Mesendoderm (in vitro differentiated cells): Measurements from ENCODE around the gene SEPTIN10.
"Not testable (repeated sequence)": the region's sequence is repeated elsewhere in the genome, so short reads cannot be mapped to it uniquely, and the experiment has no call there.

Experiments
- DNase-seq: peaks from one replicate; pipeline ENCODE4 v3.0.0; 2013
- H2AK5ac ChIP-seq: 2 replicates; pipeline ENCODE4 v1.6.1; 2013; ENCODE audit warnings: low read length, inconsistent platforms
- H2BK120ac ChIP-seq: 2 replicates; pipeline ENCODE4 v1.6.1; 2013; ENCODE audit warnings: low read depth, mild to moderate bottlenecking, low read length, moderate library complexity, mixed read lengths
- H2BK15ac ChIP-seq: replicated peaks from 2 replicates; pipeline ENCODE4 v1.6.1; 2013; ENCODE audit warnings: low read depth, mild to moderate bottlenecking, moderate library complexity
- H2BK5ac ChIP-seq: 2 replicates; pipeline ENCODE4 v1.6.1; 2013; ENCODE audit warnings: low read length, inconsistent platforms
- H3K18ac ChIP-seq: 2 replicates; pipeline ENCODE4 v1.6.1; 2013; ENCODE audit warnings: mild to moderate bottlenecking, low read length, mixed read lengths
- H3K23ac ChIP-seq: one replicate; pipeline ENCODE4 v1.6.1; 2013; ENCODE audit warnings: low read length
- H3K27ac ChIP-seq: 2 replicates; pipeline ENCODE4 v1.5.1; 2013; ENCODE audit warnings: low read depth, mild to moderate bottlenecking, inconsistent platforms, low read length, moderate library complexity
- H3K27me3 ChIP-seq: 2 replicates; pipeline ENCODE4 v1.6.1; 2013; ENCODE audit warnings: low read length, control low read depth, mild to moderate bottlenecking, inconsistent platforms; ENCODE audit not compliant: insufficient read depth, poor library complexity
- H3K36me3 ChIP-seq: 2 replicates; pipeline ENCODE4 v1.6.1; 2013; ENCODE audit warnings: low read length, inconsistent platforms; ENCODE audit not compliant: control insufficient read depth, insufficient read depth
- H3K4ac ChIP-seq: one replicate; pipeline ENCODE4 v1.6.1; 2013; ENCODE audit warnings: low read depth, mild to moderate bottlenecking, low read length, moderate library complexity
- H3K4me1 ChIP-seq: 2 replicates; pipeline ENCODE4 v1.6.1; 2013; ENCODE audit warnings: low read depth, low read length, inconsistent platforms; ENCODE audit not compliant: control insufficient read depth
- H3K4me2 ChIP-seq: 2 replicates; pipeline ENCODE4 v1.6.1; 2013; ENCODE audit warnings: low read length
- H3K4me3 ChIP-seq: 2 replicates; pipeline ENCODE4 v1.5.1; 2013; ENCODE audit warnings: mild to moderate bottlenecking, low read length
- H3K56ac ChIP-seq: one replicate; pipeline ENCODE4 v1.6.1; 2013; ENCODE audit warnings: low read length
- H3K79me1 ChIP-seq: 2 replicates; pipeline ENCODE4 v1.6.1; 2013; ENCODE audit warnings: low read length, inconsistent platforms
- H3K79me2 ChIP-seq: 2 replicates; pipeline ENCODE4 v1.6.1; 2013; ENCODE audit warnings: mild to moderate bottlenecking, low read length; ENCODE audit not compliant: control insufficient read depth, insufficient read depth
- H3K9ac ChIP-seq: 2 replicates; pipeline ENCODE4 v1.6.1; 2013; ENCODE audit warnings: low read length, inconsistent platforms
- H4K5ac ChIP-seq: one replicate; pipeline ENCODE4 v1.6.1; 2013; ENCODE audit warnings: low read length
- H4K8ac ChIP-seq: one replicate; pipeline ENCODE4 v1.6.1; 2013; ENCODE audit warnings: low read depth, mild to moderate bottlenecking, control low read depth, low read length, moderate library complexity
- WGBS: extraction: QIAGEN DNeasy Blood & Tissue Kit; methylation state at CpG from one replicate; pipeline ENCODE4 v1.1.7; 2013; ENCODE audit warnings: low lambda C conversion rate, missing lambda C conversion rate; ENCODE audit not compliant: insufficient coverage; ENCODE audit errors: extremely low coverage; 5-methylcytosine and 5-hydroxymethylcytosine counted together

Gene SEPTIN10

DNA sequence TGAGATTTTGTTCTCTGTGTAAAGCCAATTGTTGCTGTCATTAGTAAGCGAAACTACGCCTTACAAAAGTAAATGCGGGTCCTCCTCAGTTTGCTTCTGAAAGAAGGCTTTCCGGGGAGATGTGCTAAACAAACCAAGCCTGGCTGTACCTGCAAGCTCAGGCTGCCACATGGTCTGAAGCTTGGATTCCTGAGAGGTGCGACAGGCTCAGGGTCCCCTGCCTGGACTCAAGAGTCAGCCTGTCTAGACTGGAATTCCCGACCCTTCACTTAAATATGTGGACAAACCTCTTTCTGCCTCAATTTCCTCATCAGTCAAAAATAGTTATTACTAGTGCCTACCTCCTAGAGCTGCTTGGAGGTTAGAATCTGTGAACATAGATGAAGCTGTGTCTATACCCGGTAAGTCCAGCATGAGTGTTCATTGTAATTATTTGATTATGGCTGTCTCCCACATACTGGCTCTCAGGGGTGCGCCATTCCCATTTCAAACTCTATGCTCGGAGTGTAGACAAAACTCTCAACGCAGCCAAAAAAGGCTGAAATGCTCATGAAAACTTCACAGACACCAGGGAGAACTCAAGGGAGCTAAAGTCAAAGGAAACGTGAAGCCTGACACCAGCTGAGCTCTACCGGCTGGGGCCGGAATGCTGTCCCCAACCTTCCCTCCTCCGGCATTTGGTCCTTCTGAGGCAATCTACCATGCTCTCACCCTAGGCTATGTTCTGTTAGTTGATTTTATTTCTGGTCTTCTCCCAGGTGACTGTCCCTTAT, 31.8 kb upstream of the SEPTIN10 start:
- H2AK5ac ChIP-seq = no peak overlapping the region

DNA sequence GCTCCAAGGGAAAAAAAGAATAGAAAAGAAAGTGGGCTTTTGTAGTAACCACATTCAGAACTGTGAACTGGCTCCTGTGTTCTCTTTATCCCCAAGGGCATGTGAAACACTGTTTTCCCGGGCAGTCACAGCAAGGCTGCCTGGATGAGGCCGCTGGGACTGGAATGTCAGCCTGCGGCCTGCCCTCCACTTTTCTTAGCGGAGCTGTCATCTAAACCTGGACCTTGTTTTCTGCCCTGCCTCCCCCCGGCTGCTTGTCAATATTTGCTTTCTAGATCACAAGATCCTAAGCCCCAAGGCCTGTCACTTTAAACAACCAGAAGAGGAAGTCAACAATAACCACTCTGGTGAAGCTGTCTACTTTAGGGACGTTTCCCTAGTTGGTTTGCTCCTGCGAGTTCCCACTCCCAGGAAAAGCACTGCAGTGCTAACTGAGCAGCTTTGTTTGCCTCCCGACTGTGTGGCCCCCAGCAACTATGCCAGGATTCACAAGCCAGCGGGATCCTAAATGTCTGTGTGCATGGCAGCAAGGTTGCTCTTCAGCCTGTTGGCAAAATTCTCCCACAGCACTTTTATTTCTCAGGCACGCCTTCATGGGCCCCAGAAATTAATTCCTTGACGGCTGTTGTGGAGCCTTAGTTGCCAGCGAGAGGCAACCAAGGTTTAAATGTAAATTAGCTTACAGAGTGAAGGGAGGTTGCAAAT, 31.0 kb upstream of the SEPTIN10 start:
- Histone ChIP-seq H2BK5ac (no peak overlapping the region), H3K79me2 (no peaks in the 10 kb centered on the region), H4K5ac (no peak overlapping the region), H3K79me1 (no peaks in the 10 kb centered on the region), H3K56ac (peak overlapping the region; percentile 65), H3K27me3 (no peaks in the 10 kb centered on the region), H3K4me2 (no peak overlapping the region), H3K23ac (no peak overlapping the region), H3K18ac (no peak overlapping the region), H3K4me3 (no peak overlapping the region), H2AK5ac (no peak overlapping the region), H4K8ac (no peak overlapping the region), H3K36me3 (no peaks in the 10 kb centered on the region), H3K9ac (no peak overlapping the region), H2BK120ac (no peak overlapping the region), H2BK15ac (no peak overlapping the region), H3K4me1 (peaks cover 8% of the 10 kb centered on the region), H3K4ac (no peak overlapping the region), H3K27ac (peak overlapping the region; percentile 61)
- no CpG with 5 or more reads among the region's 12 CpGs for WGBS
- DNase-seq = peak; percentile 85

More for the DNA sequence above, 31.8 kb upstream of the SEPTIN10 start:
- H3K4ac ChIP-seq = no peak overlapping the region
- peak overlapping the region; percentile 61 for H3K27ac ChIP-seq
- DNase-seq = peak; percentile 66
- H3K79me1 ChIP-seq = no peaks in the 10 kb centered on the region
- H2BK120ac ChIP-seq = no peak overlapping the region
- H3K4me1 ChIP-seq = peaks cover 8% of the 10 kb centered on the region
- H3K36me3 ChIP-seq = no peaks in the 10 kb centered on the region
- H3K27me3 ChIP-seq = no peaks in the 10 kb centered on the region
- H3K23ac ChIP-seq = no peak overlapping the region
- H3K9ac ChIP-seq = no peak overlapping the region
- no peak overlapping the region for H3K4me3 ChIP-seq
- H3K4me2 ChIP-seq = no peak overlapping the region
- H4K8ac ChIP-seq = no peak overlapping the region
- H3K56ac ChIP-seq = no peak overlapping the region
- WGBS = no CpG with 5 or more reads among the region's 14 CpGs
- no peak overlapping the region for H3K18ac ChIP-seq
- H4K5ac ChIP-seq = no peak overlapping the region
- H3K79me2 ChIP-seq = no peaks in the 10 kb centered on the region
- H2BK5ac ChIP-seq = no peak overlapping the region
- H2BK15ac ChIP-seq = no peak overlapping the region

GRCh38 chr2:109640000-109640399, 26.2 kb upstream of the SEPTIN10 start:
- not testable (repeated sequence) for H2BK120ac ChIP-seq, H3K27me3 ChIP-seq, H3K36me3 ChIP-seq, H3K23ac ChIP-seq, H3K9ac ChIP-seq, H4K8ac ChIP-seq, H3K4me3 ChIP-seq, H4K5ac ChIP-seq, H3K4ac ChIP-seq, H3K18ac ChIP-seq, H3K56ac ChIP-seq, DNase-seq, H2BK5ac ChIP-seq, H2BK15ac ChIP-seq, H3K79me2 ChIP-seq, H3K27ac ChIP-seq, H3K4me1 ChIP-seq, H3K4me2 ChIP-seq, H2AK5ac ChIP-seq, H3K79me1 ChIP-seq
- no CpG with 5 or more reads among the region's 9 CpGs for WGBS

GRCh38 chr2:109638795-109639194, 25.0 kb upstream of the SEPTIN10 start:
- no peak overlapping the region for H4K8ac ChIP-seq
- no peak overlapping the region for H3K23ac ChIP-seq
- no peak overlapping the region for H2BK15ac ChIP-seq
- DNase-seq = no peak
- H2AK5ac ChIP-seq = no peak overlapping the region
- H3K4me3 ChIP-seq = no peak overlapping the region
- no peak overlapping the region for H2BK5ac ChIP-seq
- H2BK120ac ChIP-seq = no peak overlapping the region
- no peaks in the 10 kb centered on the region for H3K79me2 ChIP-seq
- no peaks in the 10 kb centered on the region for H3K36me3 ChIP-seq
- no CpG with 5 or more reads among the region's 3 CpGs for WGBS
- H3K4me1 ChIP-seq = no peaks in the 10 kb centered on the region
- H3K27ac ChIP-seq = no peak overlapping the region
- H3K4ac ChIP-seq = no peak overlapping the region
- H3K56ac ChIP-seq = no peak overlapping the region
- no peak overlapping the region for H3K18ac ChIP-seq
- no peaks in the 10 kb centered on the region for H3K79me1 ChIP-seq
- H4K5ac ChIP-seq = no peak overlapping the region
- H3K27me3 ChIP-seq = no peaks in the 10 kb centered on the region
- H3K4me2 ChIP-seq = no peak overlapping the region
- no peak overlapping the region for H3K9ac ChIP-seq

DNA sequence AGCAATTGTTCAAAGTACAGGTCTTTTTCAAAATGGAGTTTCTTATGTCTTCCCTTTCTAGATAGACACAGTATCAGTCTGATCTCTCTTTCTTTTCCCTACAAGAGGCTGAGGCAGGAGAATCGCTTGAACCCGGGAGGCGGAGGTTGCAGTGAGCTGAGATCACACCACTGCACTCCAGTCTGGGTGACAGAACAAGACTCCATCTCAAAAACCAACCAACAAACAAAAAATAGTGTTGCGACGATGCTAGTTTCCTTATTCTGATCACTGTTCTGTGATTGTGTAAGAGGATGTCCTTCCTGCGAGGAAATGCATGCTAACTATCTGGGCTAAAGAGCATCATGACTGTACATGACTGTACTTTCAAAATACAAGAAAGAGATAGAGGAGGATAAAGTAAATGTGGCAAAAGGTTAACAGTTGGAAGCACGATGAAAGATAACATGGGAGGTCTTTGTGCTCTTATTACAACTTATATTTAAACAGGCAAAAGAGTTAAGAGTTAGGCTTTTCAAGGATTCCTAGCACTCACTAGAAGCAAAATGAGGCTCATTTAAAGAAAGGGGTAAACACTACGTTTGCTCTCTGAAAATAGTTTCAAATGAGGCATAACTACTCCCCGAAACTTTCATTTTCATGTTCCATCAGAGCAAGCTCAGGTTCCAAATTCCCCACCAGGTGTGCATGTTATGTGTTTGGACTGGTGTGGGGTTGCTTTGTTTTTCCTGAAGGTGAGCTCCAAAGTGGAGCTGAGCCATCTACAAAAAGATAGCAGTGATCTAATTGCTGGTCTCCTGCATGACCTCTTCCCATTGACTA, 24.2 kb upstream of the SEPTIN10 start:
- no peak overlapping the region for H3K4me2 ChIP-seq
- no peak overlapping the region for H3K18ac ChIP-seq
- H3K23ac ChIP-seq = no peak overlapping the region
- H3K27ac ChIP-seq = no peak overlapping the region
- H2BK15ac ChIP-seq = no peak overlapping the region
- no peak overlapping the region for H2AK5ac ChIP-seq
- no CpG with 5 or more reads among the region's 9 CpGs for WGBS
- H4K5ac ChIP-seq = no peak overlapping the region
- H2BK5ac ChIP-seq = no peak overlapping the region
- no peak overlapping the region for H3K9ac ChIP-seq
- H3K36me3 ChIP-seq = no peaks in the 10 kb centered on the region
- H4K8ac ChIP-seq = no peak overlapping the region
- DNase-seq = no peak
- no peaks in the 10 kb centered on the region for H3K27me3 ChIP-seq
- H2BK120ac ChIP-seq = no peak overlapping the region
- H3K56ac ChIP-seq = no peak overlapping the region
- H3K4me3 ChIP-seq = no peak overlapping the region
- H3K79me1 ChIP-seq = no peaks in the 10 kb centered on the region
- no peaks in the 10 kb centered on the region for H3K79me2 ChIP-seq
- no peak overlapping the region for H3K4ac ChIP-seq
- H3K4me1 ChIP-seq = no peaks in the 10 kb centered on the region
